ENCODE data around the gene UNCX. TPM values are rescaled to one million over a fixed set of nuclear protein-coding genes. Genes with fewer than 3 reads are reported as not detected.

UNCX gene
- total RNA-seq, 1 donor from 2014 or later = not detected

DNA sequence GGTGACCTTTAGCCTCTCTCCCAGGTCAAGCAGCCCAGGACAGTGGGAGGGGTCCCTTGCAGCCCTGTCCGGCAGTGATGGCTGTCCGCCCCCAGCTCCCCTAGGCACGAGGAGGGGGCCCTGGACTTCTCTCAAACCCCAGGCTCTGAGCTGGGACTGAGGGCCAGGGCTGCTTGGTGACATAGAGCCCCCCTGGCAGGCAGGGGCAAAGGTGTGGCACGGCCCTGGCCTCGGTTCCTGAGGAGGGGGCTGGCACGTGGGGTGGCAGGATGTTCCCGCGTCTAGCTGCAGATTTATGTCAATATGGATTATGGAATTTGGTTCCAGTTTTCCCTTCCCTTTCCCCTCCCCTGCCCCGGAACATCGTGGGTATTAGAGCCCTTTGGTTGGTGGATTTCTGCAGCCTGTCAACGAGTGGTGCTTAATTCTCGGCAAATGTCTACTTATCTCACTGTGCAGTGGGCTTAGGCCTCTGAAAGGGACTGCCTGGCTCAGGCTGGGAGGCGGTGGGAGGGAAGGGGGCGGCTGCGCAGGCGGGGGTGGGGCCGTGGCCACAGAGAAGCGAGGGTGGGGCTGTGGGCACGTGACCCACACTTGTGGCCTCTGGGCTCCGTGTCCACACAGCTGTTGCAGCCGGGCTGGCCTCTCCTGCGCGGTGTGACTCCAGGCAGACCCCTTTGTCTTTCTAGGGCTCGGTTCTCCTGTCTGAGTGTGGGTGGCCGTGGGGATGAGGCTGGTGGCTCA, 19.3 kb downstream of the UNCX start:
- Histone ChIP-seq H3K4me3 (no peak overlapping the region), H3K9me3 (replicated peaks) (no peaks in the 10 kb centered on the region), H3K4me1 (peaks cover 21% of the 10 kb centered on the region), H3K27ac (replicated peaks) (no peak overlapping the region), H3K27me3 (ENCODE audit: low read depth) (peaks cover 100% of the 10 kb centered on the region), H3K36me3 (no peaks in the 10 kb centered on the region)
- intact Hi-C loops (cut with micrococcal nuclease) = no loop called here
- TF ChIP-seq, protein P1, sequence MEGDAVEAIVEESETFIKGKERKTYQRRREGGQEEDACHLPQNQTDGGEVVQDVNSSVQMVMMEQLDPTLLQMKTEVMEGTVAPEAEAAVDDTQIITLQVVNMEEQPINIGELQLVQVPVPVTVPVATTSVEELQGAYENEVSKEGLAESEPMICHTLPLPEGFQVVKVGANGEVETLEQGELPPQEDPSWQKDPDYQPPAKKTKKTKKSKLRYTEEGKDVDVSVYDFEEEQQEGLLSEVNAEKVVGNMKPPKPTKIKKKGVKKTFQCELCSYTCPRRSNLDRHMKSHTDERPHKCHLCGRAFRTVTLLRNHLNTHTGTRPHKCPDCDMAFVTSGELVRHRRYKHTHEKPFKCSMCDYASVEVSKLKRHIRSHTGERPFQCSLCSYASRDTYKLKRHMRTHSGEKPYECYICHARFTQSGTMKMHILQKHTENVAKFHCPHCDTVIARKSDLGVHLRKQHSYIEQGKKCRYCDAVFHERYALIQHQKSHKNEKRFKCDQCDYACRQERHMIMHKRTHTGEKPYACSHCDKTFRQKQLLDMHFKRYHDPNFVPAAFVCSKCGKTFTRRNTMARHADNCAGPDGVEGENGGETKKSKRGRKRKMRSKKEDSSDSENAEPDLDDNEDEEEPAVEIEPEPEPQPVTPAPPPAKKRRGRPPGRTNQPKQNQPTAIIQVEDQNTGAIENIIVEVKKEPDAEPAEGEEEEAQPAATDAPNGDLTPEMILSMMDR (IDR thresholded peaks at IDR 0.05; ENCODE audit: borderline replicate concordance) = no peak
- DNase-seq = no peak

DNA sequence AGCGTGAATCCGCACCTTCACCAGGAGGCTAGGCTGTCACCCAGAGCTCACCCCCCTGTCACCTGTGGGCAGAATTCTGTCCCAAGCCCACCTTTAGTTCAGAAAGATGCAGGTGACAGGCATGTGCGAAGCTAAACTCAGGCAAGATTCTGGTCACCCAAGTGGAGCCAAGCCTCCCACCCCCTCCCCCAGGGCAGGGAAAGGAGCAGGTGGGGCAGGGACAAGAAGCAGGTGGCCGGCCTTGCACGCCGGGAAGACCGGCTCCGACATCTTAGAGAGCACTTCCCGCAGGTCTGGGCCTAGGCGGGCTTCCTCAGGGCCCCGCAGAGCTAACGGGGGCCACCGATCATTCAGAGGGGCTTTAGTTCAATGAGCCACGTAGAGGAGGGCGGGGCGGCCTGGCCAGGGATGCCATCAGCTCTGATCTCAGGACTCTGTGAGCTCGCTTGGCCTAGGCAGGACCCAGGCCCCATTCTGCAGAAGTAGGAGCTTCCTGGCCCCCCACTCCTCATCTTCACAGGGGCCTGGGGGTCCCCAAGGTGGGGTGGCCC, 19.9 kb downstream of the UNCX start:
- Histone ChIP-seq H3K27me3 (ENCODE audit: low read depth) (peaks cover 100% of the 10 kb centered on the region), H3K27ac (replicated peaks) (no peak overlapping the region), H3K36me3 (no peaks in the 10 kb centered on the region), H3K4me3 (no peak overlapping the region), H3K9me3 (replicated peaks) (no peaks in the 10 kb centered on the region), H3K4me1 (peaks cover 15% of the 10 kb centered on the region)
- DNase-seq = no peak
- intact Hi-C loops (cut with micrococcal nuclease) = no loop called here
- TF ChIP-seq, protein P1 (IDR thresholded peaks at IDR 0.05; ENCODE audit: borderline replicate concordance) = no peak

DNA sequence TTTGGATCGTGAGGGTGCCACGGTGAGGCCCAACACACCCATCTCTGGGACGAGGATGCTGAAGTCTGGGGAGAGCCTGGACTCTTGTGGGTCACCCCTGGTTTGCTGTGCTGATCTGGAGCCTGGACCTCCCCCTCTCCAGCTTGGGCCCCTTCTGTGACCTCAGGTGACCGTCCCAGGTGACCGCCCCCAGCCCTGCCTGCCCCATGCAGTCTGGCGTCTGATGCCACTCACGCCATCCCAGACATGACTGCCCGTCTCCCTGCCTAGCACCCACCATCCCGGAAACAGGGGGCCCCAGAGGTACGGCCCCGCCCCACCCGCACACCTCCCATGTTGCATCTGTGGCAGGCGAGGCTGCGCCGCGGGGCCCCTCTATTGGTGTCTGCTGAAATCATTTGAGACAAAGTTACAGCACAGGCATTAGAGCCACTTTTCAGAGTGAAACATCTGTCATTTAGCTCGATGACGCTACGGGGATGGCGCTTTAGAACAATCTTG, 21.1 kb downstream of the UNCX start:
- H3K36me3 ChIP-seq = no peaks in the 10 kb centered on the region
- no peak overlapping the region for H3K27ac ChIP-seq (replicated peaks)
- H3K27me3 ChIP-seq (ENCODE audit: low read depth) = peaks cover 100% of the 10 kb centered on the region
- intact Hi-C loops (cut with micrococcal nuclease) = no loop called here
- no peak overlapping the region for H3K4me3 ChIP-seq
- peaks cover 5% of the 10 kb centered on the region for H3K4me1 ChIP-seq
- DNase-seq = no peak
- TF ChIP-seq, protein P1 (IDR thresholded peaks at IDR 0.05; ENCODE audit: borderline replicate concordance) = no peak
- no peaks in the 10 kb centered on the region for H3K9me3 ChIP-seq (replicated peaks)

DNA sequence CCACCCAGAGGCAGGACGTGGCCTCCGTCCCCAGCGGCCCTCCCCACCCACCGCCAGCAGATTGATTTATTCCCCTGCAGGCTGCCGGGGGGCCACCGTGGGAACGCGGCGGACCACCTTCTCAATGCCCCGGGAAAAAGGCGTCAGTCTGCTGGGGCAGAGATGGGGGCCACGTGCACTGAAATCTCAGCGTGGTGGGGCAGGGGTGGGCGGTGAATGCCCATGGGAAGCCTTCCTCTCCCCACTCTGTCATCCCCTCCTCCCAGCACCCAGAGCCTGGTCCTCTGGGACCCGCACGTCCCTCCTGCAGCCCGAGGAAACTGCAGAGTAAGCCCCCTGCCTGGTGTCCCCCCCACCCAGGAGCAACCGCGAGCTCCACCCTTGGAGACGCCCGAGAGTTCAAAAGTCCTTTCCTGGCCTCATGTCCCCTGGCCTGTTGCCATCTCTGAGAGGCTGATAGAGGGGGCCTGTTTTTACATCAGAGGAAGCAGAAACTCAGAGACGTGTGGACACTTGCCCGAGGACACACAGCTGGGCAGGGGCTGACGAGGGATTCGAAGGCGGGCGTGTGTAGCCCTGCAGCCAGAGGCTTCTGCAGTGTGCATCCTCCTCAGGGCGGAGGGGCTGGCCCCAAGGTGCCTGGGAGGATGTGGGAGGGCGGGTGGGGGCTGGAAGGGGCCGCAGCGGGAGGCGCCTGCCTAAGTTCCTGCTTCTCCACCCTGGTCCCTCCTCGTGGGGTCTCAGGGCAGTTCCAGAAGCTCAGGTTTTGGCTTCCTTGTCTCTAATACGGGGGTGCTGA, 21.8 kb downstream of the UNCX start:
- Histone ChIP-seq H3K9me3 (replicated peaks) (no peaks in the 10 kb centered on the region), H3K4me3 (no peak overlapping the region), H3K36me3 (no peaks in the 10 kb centered on the region), H3K27ac (replicated peaks) (no peak overlapping the region), H3K27me3 (ENCODE audit: low read depth) (peaks cover 100% of the 10 kb centered on the region), H3K4me1 (peaks cover 3% of the 10 kb centered on the region)
- intact Hi-C loops (cut with micrococcal nuclease) = no loop called here
- TF ChIP-seq, protein P1 (IDR thresholded peaks at IDR 0.05; ENCODE audit: borderline replicate concordance) = no peak
- no peak for DNase-seq

DNA sequence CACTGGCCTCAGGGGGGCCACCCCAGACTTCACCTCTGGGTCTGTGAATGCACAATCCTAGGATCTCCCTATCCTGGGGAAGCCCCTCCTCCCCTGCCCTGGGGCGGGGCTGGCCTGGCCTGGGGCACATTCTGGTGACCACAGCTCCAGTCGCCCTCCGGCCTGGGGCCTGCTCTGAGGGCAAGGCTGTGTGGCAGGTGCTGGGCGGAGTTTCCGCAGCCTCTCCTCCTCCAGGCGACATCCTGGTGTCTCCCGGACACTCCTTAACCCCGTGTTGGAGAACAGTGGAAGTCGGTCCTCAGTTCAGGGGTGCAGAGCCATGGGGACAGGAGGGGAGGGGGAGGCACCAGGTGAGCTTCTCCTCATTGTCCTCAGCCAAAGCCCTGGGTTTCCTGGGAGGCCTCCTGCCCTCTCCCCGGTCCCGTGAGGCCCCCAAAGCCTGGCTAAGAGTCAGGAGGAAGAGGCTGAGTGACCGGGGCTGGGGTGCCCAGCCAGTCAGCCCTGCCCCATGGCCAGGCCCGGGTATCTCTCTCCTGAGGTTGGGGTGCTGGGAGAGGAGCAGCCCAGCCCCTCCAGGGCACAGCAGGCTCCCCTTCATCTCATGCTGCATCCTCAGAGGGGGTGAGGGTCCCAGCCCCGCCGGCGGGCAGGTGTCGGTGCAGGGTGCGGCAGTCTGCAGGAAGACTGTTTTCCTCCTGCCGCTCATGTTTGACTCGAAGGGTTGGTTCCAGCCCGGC, 22.6 kb downstream of the UNCX start:
- Histone ChIP-seq H3K4me3 (no peak overlapping the region), H3K9me3 (replicated peaks) (no peaks in the 10 kb centered on the region)

More for the DNA sequence above, 22.6 kb downstream of the UNCX start:
- intact Hi-C loops (cut with micrococcal nuclease) = no loop called here
- H3K36me3 ChIP-seq = no peaks in the 10 kb centered on the region
- DNase-seq = no peak
- no peaks in the 10 kb centered on the region for H3K4me1 ChIP-seq
- H3K27ac ChIP-seq (replicated peaks) = no peak overlapping the region
- peaks cover 100% of the 10 kb centered on the region for H3K27me3 ChIP-seq (ENCODE audit: low read depth)
- TF ChIP-seq, protein P1 (IDR thresholded peaks at IDR 0.05; ENCODE audit: borderline replicate concordance) = no peak

Measured in left ventricle myocardium inferior (tissue), 1 donor.